T-helper 2 cell treated with Interferon-gamma antibody and Interleukin-4, amounts not matched to agents 5 μg/mL and 100 μg/mL, for 36 hours (primary cell): Measurements from ENCODE around the gene CRELD1.
"Not testable (repeated sequence)": the region's sequence is repeated elsewhere in the genome, so short reads cannot be mapped to it uniquely, and the experiment has no call there.

Experiments
- DNase-seq: peaks from one replicate; pipeline ENCODE4 v3.0.0; 2021; ENCODE audit warnings: low spot score
- H3K27ac Mint-ChIP-seq: one replicate; pipeline ENCODE4 v1.8.0; 2021; ENCODE audit warnings: mild to moderate bottlenecking, mixed read lengths
- H3K27me3 Mint-ChIP-seq: one replicate; pipeline ENCODE4 v1.8.0; 2021; ENCODE audit warnings: low read depth, mixed read lengths
- H3K36me3 Mint-ChIP-seq: one replicate; pipeline ENCODE4 v1.8.0; 2021; ENCODE audit warnings: low read depth, mixed read lengths
- H3K4me1 Mint-ChIP-seq: one replicate; pipeline ENCODE4 v1.8.0; 2021; ENCODE audit warnings: low read depth, mixed read lengths
- H3K4me3 Mint-ChIP-seq: one replicate; pipeline ENCODE4 v1.8.0; 2022; ENCODE audit warnings: mild to moderate bottlenecking, moderate library complexity, mixed read lengths
- H3K9me3 Mint-ChIP-seq: one replicate; pipeline ENCODE4 v1.8.0; 2021; ENCODE audit warnings: mixed read lengths

CRELD1 gene

DNA sequence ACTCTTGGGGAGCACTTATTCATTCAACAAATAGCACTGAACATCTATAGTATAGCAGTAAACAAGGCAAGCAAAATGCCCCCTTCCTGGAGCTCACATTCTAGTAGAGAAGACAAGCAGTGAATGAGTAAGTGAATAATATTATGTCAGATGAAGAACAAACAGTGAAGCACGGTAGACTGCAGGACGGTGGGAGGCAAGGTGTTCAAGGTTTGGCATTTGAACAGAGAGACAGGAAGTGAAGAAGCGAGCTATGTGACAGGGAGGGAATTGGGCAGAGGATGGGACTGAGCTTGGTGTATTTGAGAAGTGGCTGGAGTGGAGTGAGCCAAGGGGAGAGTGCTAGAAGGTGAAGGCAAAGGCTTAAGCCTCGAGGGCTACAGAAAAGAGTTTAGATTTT, 1.4 kb downstream of the CRELD1 start:
- peak overlapping the region; percentile 99 for H3K4me3 Mint-ChIP-seq
- DNase-seq = no peak
- no peaks in the 10 kb centered on the region for H3K27me3 Mint-ChIP-seq
- H3K36me3 Mint-ChIP-seq = peaks cover 6% of the 10 kb centered on the region
- no peaks in the 10 kb centered on the region for H3K9me3 Mint-ChIP-seq
- H3K4me1 Mint-ChIP-seq = peaks cover 24% of the 10 kb centered on the region
- peak overlapping the region; percentile 97 for H3K27ac Mint-ChIP-seq

DNA sequence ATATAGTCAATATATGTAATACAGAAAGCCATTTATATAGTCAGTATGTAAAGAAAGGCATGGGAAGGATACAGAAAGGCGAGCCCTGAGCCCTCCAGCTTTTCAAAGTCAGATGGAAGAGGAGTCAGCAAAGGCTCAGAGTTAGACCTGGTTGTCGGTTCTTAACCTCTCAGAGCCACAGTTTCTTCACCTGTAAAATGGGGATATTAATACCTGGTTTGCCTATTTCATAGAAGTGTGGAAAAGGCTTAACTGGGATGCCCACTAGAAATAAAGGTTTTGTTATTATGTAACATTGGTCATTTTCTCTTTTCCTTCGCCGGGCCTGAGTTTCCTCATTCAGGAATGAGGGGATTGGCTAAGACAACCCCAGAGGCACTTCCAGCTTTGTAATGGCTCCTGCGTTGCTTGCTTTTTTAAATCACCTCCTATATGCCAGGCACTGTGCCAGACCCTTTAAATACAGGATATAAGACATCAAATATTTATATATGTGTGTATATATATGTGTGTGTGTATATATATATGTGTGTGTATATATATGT, 2.4 kb downstream of the CRELD1 start:
- H3K36me3 Mint-ChIP-seq = peaks cover 6% of the 10 kb centered on the region
- no peak for DNase-seq
- no peaks in the 10 kb centered on the region for H3K9me3 Mint-ChIP-seq
- no peak overlapping the region for H3K27ac Mint-ChIP-seq
- no peaks in the 10 kb centered on the region for H3K27me3 Mint-ChIP-seq
- H3K4me1 Mint-ChIP-seq = peaks cover 24% of the 10 kb centered on the region
- no peak overlapping the region for H3K4me3 Mint-ChIP-seq

DNA sequence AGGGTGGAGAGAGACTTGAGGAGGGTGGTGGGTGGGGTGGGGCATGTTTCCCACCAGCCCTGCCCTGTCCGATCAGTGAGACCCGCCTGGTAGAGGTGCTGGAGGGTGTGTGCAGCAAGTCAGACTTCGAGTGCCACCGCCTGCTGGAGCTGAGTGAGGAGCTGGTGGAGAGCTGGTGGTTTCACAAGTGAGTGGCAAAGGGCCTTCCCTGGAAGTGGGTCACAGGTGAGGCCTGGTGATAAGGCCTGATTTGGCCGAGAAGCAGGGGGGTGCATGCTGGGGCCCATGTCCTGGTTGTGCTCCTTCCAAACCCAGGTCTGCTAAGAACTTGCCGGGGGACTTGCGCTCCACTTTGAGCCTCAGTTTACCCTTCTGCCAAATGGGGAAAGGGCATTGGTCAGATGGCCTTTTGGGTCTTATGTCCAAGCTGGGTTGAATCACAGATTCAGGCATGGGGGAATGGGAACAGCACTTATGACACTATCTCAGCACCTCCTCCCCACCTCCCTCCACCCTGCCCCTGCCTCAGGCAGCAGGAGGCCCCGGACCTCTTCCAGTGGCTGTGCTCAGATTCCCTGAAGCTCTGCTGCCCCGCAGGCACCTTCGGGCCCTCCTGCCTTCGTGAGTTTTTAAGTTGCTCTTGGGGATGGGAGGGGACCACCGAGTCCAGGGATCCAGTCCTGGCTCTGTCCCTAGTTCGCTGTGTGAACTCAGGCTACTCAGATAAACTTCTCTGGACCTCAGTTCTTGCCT, 4.0 kb downstream of the CRELD1 start:
- Mint-ChIP-seq H3K27me3 (no peaks in the 10 kb centered on the region), H3K36me3 (peaks cover 8% of the 10 kb centered on the region), H3K27ac (no peak overlapping the region), H3K4me1 (peaks cover 20% of the 10 kb centered on the region), H3K9me3 (no peaks in the 10 kb centered on the region), H3K4me3 (no peak overlapping the region)
- no peak for DNase-seq

DNA sequence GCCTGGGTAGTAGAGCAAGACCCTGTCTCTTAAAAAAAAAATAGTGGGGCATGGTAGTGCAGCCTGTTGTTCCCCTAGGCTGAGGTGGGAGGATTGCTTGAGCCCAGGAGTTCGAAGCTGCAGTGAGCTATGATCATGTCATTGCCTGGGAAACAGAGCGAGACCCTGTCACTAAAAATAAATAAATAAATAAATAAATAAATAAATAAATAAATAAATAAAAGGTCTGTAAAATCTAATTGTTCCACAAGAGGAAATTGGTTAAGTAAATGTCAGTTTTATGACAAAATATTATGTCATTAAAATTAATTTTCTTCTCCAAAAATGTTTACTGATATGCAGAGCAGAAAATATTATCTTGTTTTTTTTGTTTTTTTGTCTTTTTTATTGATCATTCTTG, 5.3 kb downstream of the CRELD1 start:
- Mint-ChIP-seq H3K4me3 (no peak overlapping the region), H3K36me3 (peaks cover 8% of the 10 kb centered on the region), H3K9me3 (no peaks in the 10 kb centered on the region), H3K27me3 (no peaks in the 10 kb centered on the region), H3K4me1 (peaks cover 19% of the 10 kb centered on the region), H3K27ac (no peak overlapping the region)
- DNase-seq = no peak

DNA sequence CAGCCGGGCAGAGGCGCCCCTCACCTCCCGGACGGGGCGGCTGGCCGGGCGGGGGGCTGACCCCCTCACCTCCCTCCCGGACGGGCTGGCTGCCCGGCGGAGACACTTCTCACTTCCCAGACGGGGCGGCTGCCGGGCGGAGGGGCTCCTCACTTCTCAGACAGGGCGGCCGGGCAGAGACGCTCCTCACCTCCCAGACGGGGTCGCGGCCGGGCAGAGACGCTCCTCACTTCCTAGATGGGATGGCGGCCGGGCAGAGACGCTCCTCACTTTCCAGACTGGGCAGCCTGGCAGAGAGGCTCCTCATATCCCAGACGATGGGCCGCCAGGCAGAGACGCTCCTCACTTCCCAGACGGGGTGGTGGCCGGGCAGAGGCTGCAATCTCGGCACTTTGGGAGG, 6.3 kb downstream of the CRELD1 start:
- H3K27me3 Mint-ChIP-seq, H3K9me3 Mint-ChIP-seq, H3K36me3 Mint-ChIP-seq, DNase-seq, H3K4me1 Mint-ChIP-seq, H3K27ac Mint-ChIP-seq, H3K4me3 Mint-ChIP-seq: not testable (repeated sequence)

- H3K4me3 Mint-ChIP-seq = no peak overlapping the region
- H3K9me3 Mint-ChIP-seq = no peaks in the 10 kb centered on the region
- no peaks in the 10 kb centered on the region for H3K27me3 Mint-ChIP-seq
- H3K36me3 Mint-ChIP-seq = peaks cover 9% of the 10 kb centered on the region
- H3K4me1 Mint-ChIP-seq = peaks cover under 1% of the 10 kb centered on the region
- no peak overlapping the region for H3K27ac Mint-ChIP-seq
- no peak for DNase-seq
These were observed 7.1 kb downstream of the CRELD1 start for GRCh38 chr3:9940746-9941145.

- H3K4me3 Mint-ChIP-seq = no peak overlapping the region
- no peak for DNase-seq
- H3K27me3 Mint-ChIP-seq = no peaks in the 10 kb centered on the region
- peaks cover 2% of the 10 kb centered on the region for H3K4me1 Mint-ChIP-seq
- no peaks in the 10 kb centered on the region for H3K9me3 Mint-ChIP-seq
- H3K27ac Mint-ChIP-seq = peak overlapping the region; percentile 62
- H3K36me3 Mint-ChIP-seq = peaks cover 9% of the 10 kb centered on the region
These were observed 8.5 kb downstream of the CRELD1 start for GRCh38 chr3:9942164-9942563.

DNA sequence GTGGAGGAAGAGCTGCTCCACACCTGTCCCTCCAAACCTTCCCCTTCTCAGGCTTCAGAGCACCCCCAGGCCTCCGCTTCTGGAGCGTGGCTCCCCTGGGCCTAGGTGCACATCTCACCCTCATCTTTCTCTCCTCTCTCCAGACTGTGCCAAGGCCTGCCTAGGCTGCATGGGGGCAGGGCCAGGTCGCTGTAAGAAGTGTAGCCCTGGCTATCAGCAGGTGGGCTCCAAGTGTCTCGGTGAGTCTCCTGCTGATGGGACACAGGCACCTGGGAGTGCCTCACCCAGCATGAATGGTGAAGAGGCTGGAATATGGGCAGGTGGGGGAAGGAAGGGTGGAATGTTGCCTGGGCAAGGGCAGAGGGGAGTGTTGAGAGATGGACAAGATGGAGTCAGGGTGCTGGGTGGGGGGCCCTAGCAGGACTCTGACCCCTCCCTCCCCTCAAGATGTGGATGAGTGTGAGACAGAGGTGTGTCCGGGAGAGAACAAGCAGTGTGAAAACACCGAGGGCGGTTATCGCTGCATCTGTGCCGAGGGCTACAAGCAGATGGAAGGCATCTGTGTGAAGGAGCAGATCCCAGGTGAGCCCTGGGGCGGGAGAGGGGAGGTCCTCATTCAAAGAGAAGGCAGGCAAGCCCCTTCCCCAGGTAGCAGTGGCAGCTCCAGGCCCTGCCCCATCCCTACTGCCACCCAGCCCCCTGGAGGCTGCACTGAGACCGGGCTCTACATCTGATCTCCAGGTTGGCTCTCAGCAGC, 9.5 kb downstream of the CRELD1 start:
- Mint-ChIP-seq H3K4me1 (peaks cover 2% of the 10 kb centered on the region), H3K27me3 (no peaks in the 10 kb centered on the region), H3K27ac (no peak overlapping the region), H3K9me3 (no peaks in the 10 kb centered on the region), H3K36me3 (peaks cover 7% of the 10 kb centered on the region), H3K4me3 (no peak overlapping the region)
- no peak for DNase-seq

GRCh38 chr3:9944271-9944670, 10.6 kb downstream of the CRELD1 start:
- Mint-ChIP-seq H3K27ac (no peak overlapping the region), H3K27me3 (no peaks in the 10 kb centered on the region), H3K4me3 (no peak overlapping the region), H3K36me3 (peaks cover 7% of the 10 kb centered on the region), H3K4me1 (peaks cover 2% of the 10 kb centered on the region), H3K9me3 (no peaks in the 10 kb centered on the region)
- no peak for DNase-seq

DNA sequence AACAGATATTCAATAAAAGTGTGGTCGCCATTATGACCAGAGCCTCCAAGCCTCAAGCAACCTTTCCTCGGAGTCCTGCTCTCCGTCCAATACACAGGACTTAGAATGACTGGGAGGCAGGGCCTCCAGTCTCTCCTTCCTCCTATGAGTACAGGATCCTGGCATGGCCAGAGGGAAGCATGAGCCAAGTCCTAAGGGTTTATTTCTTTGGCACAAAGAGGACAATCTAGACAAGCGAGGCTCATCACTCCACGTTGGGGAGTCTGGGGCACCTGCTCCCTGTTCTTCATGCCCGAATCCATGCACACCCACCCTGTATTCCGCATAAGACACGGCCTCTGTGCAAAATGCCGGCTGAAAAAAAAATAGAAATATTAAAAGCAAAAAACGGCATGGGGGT, 11.7 kb downstream of the CRELD1 start:
- Mint-ChIP-seq H3K9me3 (no peaks in the 10 kb centered on the region), H3K27ac (no peak overlapping the region), H3K4me1 (peaks cover 2% of the 10 kb centered on the region), H3K4me3 (peak overlapping the region; percentile 52), H3K27me3 (no peaks in the 10 kb centered on the region), H3K36me3 (peaks cover 7% of the 10 kb centered on the region)
- no peak for DNase-seq

DNA sequence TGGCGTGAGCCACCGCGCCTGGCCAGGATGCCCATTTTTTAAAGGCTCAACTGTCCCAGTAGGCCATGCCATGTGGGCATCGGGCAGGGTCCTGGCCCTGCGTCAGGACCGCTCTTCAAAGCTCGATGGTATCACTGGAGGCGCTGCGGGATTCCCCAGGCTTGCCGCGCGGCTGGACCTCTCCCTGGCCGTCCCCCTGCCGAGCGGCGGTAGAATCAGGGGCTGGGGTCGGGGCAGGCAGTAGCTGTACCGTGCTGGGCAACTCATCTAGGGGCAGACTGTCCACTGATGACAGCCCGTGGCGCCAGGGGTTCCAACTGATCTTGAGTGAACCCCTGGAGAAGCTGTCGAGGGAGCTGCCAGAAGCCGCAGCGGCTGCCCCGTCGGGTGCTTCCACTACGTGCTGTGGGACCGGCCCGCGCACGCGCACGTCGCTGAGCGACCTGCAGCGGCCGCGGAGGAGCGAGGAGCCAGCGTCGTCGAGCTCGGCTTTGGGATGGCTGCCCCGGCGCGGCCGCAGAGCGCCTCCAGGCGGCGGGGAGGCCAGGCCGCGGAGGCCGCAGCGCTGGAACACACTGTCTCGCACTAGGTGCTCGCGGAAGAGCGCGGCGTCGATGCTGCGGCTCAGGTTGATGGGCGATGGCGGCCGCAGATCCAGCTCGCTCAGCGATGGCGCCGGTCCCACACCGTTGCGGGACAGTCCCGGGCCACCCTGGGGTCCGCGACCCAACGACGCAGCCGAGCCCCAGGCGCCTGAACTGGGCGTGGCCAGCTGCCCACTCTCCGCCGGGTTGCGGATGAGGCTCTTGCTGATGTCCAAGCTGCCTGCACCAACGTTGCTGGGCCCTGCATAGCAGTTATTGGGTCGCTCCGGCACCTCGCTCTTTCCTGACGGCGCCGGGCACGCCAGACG, 12.7 kb downstream of the CRELD1 start:
- Mint-ChIP-seq H3K9me3 (no peaks in the 10 kb centered on the region), H3K4me1 (peaks cover 8% of the 10 kb centered on the region)

DNA sequence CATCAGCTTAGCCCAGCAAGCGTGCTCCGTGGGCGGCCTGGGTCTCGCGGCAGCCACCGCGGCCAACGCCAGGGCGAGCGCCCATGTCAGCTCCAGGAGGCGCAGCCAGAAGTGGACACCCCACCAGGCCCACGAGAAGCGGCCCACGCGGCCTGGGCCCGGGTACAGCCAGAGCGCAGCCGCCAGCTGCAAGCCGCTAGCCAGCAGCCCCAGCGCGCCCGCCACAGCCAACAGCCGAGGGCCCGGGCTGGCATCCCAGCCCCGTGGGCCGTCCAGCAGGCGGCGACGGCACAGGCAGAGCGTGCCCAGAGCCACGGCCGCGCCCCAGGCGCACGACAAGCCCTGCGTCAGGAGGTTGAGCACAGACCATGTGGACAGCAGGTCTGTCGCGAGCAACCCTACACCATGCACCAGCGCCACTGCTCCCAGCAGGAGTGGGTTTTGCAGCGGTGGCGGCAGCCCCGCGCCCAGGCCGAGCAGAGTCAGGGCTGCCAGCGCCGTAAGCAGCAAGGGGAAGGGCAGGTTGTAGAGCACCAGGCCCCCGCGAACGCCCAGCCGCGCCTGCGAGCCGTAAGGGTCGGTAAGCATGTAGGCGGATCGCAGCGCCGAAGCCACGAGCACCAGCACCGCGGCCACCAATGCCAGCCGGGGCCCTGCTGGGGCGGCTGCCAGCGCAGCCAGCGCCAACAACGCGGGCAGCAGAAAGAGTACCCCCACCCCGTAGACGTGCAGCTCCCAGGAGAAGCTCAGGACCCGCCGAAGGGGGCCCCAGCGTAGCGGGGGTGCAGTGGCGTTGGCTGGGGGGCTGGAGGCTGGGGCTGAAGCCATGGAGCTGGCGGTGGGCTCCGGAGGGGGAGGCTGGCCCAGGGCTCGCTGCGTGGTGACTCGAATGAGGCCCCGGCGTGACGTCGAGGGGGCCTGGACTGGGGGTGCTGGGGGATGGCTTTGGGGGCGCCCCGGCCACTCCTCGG, 13.7 kb downstream of the CRELD1 start:
- H3K9me3 Mint-ChIP-seq = no peaks in the 10 kb centered on the region
- H3K36me3 Mint-ChIP-seq = peaks cover 5% of the 10 kb centered on the region
- no peak overlapping the region for H3K27ac Mint-ChIP-seq
- no peak for DNase-seq
- H3K4me3 Mint-ChIP-seq = no peak overlapping the region
- no peaks in the 10 kb centered on the region for H3K27me3 Mint-ChIP-seq
- peaks cover 11% of the 10 kb centered on the region for H3K4me1 Mint-ChIP-seq

More for the DNA sequence above, 12.7 kb downstream of the CRELD1 start:
- peaks cover 5% of the 10 kb centered on the region for H3K36me3 Mint-ChIP-seq
- H3K27me3 Mint-ChIP-seq = no peaks in the 10 kb centered on the region
- peak; percentile 91 for DNase-seq
- H3K4me3 Mint-ChIP-seq = peak overlapping the region; percentile 87
- H3K27ac Mint-ChIP-seq = peak overlapping the region; percentile 85

DNA sequence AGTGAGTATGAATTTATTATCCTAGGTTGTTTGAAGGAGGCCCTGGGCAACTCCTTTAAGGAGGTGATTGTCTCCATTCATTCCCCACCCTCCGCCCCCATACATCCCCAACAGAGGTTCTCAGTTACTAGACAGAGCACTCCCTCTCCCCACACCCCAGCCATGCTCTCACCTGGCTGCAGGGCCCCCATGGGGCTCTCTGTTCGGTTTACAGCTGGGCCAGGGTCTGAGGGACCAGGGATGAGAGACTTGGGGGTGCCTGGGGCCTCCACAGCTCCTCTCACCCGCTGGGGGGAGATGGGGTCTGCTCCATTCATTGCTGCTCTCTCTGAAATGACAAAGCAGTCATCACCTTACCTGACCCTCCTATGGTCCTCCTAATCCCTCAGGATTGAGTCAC, 15.0 kb downstream of the CRELD1 start:
- Mint-ChIP-seq H3K9me3 (no peaks in the 10 kb centered on the region), H3K27me3 (no peaks in the 10 kb centered on the region), H3K27ac (no peak overlapping the region), H3K36me3 (peaks cover 5% of the 10 kb centered on the region), H3K4me1 (peaks cover 15% of the 10 kb centered on the region), H3K4me3 (no peak overlapping the region)
- no peak for DNase-seq
